Measurements from ENCODE around the gene ACOX1.

ACOX1 gene

DNA sequence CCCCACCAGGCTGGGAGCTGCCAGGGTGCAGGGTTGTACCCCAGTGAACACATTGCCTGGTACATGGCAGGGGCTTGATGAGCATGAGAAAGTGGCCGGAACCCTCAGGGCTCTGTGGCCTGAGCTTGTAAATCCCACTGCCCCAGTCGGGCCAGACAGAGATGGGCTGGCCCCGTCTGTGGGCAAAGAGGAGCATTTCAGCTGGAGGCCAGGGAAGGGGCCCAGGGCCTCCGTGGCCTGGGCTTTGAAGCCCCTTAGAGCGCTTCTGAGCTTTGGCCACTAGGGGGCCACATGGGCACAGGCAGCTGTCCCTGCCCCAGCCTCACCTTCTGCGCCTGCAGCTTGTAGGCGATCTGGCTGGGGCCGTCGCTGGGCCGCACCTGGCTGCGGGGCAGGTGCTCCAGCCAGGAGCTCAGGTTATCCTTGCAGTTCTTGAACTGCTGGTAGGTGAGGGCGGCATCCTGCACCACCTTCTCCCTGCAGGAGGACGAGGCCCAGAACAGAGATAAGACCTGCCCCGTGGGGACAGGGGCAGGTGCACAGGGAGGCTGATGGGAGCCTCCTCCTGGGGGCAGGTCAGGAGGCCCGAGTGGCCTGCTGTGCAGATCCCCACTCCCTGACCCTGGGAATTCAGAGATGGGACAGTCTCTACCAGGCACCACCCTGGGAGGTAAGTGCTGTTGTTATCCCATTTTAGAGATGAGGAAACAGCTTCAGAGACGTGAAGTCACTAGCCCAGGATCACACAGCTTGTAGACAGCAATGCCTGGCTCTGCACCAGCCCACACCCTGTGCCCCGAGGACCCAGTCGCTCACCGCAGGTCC, 35.3 kb upstream of the ACOX1 start:
- H3K4me1 Mint-ChIP-seq (ENCODE audit: low read depth), result peaks cover 9% of the 10 kb centered on the region
- H3K27ac Mint-ChIP-seq, result no peak overlapping the region
- peak overlapping the region; percentile 23 for H3K4me3 Mint-ChIP-seq
- H3K36me3 Mint-ChIP-seq, result no peaks in the 10 kb centered on the region
- H3K27me3 Mint-ChIP-seq, result no peaks in the 10 kb centered on the region
- no peaks in the 10 kb centered on the region for H3K9me3 Mint-ChIP-seq (ENCODE audit: low read depth)

DNA sequence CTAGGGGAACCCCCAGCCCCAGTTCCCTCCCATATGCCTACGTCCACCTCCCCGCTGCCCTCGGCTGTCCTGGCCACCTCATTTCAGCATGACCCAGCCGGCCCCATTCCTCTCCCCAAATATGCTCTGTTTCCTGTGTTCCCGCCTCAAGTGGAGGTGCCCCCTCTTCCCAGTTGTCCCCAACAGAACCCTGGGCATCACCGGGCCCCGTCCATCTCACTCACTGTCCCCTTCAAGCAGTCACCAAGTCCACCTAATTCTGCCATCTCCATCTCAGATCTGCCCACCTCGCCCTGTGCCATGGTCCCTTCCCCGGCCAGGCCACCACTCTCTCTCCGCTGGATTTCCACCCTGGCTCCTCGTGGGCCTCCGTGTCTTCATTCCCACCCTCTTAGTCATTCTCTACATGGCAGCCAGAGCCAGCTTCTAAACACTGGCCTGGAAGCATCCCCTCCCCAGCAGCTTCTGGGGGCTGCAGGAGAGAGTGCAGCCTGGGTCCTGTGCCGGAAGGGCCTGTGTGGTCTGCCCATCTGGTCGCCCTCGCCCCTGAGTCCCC, 34.5 kb upstream of the ACOX1 start:
- Mint-ChIP-seq H3K27ac (no peak overlapping the region), H3K27me3 (no peaks in the 10 kb centered on the region), H3K36me3 (no peaks in the 10 kb centered on the region), H3K4me1 (ENCODE audit: low read depth) (peaks cover 9% of the 10 kb centered on the region), H3K9me3 (ENCODE audit: low read depth) (no peaks in the 10 kb centered on the region), H3K4me3 (no peak overlapping the region)

DNA sequence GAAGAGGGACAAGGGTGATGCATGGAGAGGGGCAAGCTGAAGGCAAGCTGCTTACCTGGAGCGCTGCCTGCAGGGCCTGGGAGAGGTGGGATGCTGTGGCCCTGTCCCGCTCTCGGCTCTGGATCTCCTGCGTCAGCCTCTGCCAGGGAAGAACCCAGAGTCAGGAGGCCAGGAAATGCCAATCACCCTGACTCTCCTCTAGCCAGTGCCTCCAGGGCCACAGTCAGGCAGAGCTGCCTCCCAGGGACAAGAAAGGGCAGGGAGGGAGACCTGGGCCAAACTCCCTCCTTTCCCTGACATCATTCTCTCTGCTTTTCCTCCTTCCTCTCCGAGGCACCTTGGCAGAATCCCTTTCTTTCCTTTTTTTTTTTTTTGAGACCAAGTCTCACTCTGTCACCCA, 33.0 kb upstream of the ACOX1 start:
- no peak overlapping the region for H3K27ac Mint-ChIP-seq
- no peaks in the 10 kb centered on the region for H3K9me3 Mint-ChIP-seq (ENCODE audit: low read depth)
- H3K36me3 Mint-ChIP-seq, result no peaks in the 10 kb centered on the region
- peaks cover 9% of the 10 kb centered on the region for H3K4me1 Mint-ChIP-seq (ENCODE audit: low read depth)
- H3K4me3 Mint-ChIP-seq, result no peak overlapping the region
- no peaks in the 10 kb centered on the region for H3K27me3 Mint-ChIP-seq

DNA sequence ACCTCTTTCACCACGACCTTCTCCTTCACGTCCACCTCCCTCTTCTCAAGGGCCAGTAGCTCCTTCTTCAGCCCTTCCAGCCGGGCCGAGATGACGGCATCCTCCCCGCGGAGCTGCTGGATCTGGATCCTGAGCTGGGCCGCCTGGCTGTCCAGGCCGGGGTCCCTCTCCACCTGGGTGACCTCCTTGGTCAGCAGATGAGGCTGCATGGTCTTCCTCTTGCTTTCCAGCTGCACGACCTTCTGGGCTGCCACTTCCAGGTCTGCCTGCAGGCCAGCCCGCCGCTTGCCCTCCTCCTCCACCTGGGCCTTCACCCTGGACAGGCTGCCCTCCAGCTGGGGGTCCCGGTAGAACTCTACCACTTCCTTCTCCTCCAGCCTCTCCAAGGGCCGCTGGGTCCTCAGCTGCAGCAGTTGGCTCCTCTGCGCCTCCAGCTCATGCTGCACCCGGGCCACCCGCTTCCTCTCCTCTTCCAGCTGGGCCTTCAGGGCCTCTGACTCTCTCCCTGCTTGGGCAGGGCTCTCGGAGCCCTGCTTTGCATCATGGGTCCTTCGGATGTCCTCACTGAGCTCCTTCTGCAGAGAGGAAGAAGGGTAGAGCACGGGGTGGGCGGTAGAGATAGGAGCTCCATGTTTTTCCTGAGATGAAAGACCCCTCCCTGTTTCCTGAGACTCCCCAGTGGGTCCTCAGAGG, 31.1 kb upstream of the ACOX1 start:
- Mint-ChIP-seq H3K9me3 (ENCODE audit: low read depth) (no peaks in the 10 kb centered on the region), H3K27ac (no peak overlapping the region), H3K36me3 (no peaks in the 10 kb centered on the region), H3K4me3 (no peak overlapping the region), H3K4me1 (ENCODE audit: low read depth) (peaks cover 6% of the 10 kb centered on the region), H3K27me3 (no peaks in the 10 kb centered on the region)

DNA sequence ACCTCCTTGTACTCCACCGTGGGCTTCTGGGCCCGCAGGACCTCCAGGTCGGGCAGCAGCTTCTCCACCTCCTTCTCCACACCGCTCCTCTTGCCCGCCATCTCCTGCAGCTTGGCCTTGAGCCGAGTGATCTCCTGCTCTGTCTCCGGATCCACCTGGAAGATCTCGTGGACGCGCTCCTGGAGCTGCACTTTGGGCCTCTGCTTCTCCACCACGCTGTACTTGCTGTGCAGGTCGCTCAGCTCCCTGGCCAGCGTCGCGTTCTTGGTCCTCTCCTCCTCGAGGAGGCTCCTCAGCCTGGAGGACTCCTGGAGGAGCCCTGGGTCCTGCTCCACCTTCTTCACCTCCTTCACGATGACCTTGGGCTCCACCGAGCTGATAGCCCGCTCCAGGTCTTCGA, 30.5 kb upstream of the ACOX1 start:
- H3K9me3 Mint-ChIP-seq (ENCODE audit: low read depth), result no peaks in the 10 kb centered on the region
- no peaks in the 10 kb centered on the region for H3K36me3 Mint-ChIP-seq
- no peaks in the 10 kb centered on the region for H3K27me3 Mint-ChIP-seq
- no peak overlapping the region for H3K4me3 Mint-ChIP-seq
- H3K27ac Mint-ChIP-seq, result no peak overlapping the region
- peaks cover 6% of the 10 kb centered on the region for H3K4me1 Mint-ChIP-seq (ENCODE audit: low read depth)

DNA sequence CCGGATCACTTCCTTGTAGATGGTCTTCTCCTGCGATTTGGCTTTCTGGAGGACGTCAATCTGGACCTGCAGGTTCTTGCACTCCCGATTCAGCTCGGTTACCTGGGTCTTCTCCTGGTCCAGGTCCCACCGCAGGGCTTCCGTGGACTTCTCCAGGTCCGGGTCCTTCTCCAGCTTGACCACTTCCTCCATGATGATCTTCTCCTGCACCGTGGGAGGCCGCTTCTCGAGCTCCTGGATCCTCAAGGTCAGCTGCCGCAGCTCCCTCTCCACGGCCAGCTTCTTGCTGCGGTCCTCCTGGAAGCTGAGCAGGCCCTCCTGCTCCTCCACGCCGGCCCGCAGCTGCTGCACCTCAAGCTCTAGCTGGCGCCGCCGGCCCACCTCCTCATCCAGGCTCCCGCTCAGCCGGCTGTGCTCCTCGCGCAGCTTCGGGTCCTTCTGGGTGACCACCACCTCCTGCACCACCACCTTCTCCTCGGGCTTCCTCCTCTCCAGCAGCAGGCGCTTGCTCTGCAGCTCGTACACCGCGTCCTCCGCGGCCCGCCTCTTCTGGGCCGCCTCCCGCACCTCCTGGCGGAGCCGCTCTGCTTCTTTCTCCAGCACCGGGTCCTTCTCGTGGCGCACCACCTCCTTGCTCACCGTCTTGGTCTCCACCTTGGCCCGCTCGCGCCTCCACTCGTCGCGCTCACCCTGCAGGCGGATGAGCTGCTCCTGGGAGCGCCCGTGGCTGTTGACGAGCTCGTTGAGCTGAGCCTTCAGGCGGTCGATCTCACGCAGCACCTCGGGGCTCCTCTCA, 29.9 kb upstream of the ACOX1 start:
- H3K27ac Mint-ChIP-seq, result no peak overlapping the region
- H3K4me3 Mint-ChIP-seq, result no peak overlapping the region
- H3K27me3 Mint-ChIP-seq, result no peaks in the 10 kb centered on the region
- no peaks in the 10 kb centered on the region for H3K4me1 Mint-ChIP-seq (ENCODE audit: low read depth)
- no peaks in the 10 kb centered on the region for H3K36me3 Mint-ChIP-seq
- no peaks in the 10 kb centered on the region for H3K9me3 Mint-ChIP-seq (ENCODE audit: low read depth)

DNA sequence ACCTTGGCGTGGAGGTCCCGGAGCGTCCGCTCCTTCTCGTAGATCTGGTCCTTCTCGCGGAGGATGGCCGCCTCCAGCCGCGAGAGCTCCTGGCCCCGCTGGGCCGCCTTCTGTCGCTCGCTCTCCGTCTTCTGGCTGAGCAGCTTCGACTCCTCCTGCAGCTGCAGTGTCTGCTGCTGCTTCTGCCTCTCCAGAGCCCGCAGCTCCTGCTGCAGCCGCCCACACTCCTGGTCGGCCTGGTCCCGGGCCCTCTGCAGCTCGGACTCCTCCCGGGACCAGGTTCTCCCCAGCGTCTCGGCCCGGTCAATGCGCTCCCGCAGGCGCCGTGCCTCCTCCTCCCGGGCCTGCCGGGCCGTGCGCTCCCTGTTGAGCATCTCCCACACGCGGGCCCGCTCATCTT, 29.2 kb upstream of the ACOX1 start:
- Mint-ChIP-seq H3K4me1 (ENCODE audit: low read depth) (no peaks in the 10 kb centered on the region), H3K9me3 (ENCODE audit: low read depth) (no peaks in the 10 kb centered on the region), H3K4me3 (no peak overlapping the region), H3K36me3 (no peaks in the 10 kb centered on the region), H3K27me3 (no peaks in the 10 kb centered on the region), H3K27ac (no peak overlapping the region)

DNA sequence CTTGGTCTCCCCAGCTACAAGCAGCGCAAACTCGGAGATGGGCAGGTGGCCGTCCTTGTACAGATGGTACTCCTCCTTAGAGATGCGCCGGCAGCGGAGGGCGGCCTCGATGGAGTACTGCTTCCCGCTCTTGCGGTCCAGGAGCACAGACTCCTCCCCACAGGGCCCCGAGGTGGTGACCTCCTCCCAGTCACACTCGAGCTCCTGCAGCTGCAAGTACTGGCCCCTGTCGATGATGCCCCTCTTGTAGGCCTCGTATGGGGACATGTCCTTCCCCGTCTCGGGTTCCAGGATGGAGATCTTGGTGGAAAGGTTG, 28.8 kb upstream of the ACOX1 start:
- H3K27ac Mint-ChIP-seq, result no peak overlapping the region

DNA sequence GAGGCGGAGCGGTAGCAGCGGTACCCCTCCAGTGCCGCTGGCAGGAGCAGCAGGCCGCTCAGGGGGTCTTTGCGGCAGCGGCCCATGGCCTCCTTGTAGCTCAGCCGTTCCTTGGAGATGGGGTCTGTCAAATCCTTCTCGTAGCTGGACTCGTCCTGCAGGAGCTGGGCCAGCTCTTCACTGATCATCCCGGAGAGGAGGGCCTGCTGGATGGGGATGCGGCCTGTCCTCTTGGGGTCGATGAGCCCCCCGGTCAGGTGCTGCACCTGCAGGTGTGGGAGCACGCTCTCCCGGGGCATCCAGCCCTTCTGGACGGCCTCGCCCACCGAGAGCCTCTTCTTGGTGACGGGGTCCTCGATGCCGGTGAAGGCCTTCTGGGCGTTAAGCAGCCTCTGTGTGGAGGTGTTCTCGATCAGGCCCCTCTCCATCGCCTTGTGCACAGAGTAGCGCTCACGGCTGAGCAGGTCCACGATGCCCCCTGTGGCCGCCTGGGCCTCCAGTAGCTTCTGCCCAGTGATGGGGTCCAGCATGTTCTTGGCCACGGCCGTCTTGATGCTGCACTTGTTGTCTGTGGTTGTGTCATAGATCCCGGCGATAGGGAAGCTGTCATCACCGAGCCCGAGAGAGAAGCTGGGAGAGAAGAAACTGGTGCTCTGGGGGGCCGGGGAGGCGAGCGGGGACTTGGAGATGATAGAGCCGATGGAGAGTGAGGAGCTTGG, 28.3 kb upstream of the ACOX1 start:
- Mint-ChIP-seq H3K4me1 (ENCODE audit: low read depth) (no peaks in the 10 kb centered on the region), H3K27ac (no peak overlapping the region), H3K27me3 (no peaks in the 10 kb centered on the region), H3K9me3 (ENCODE audit: low read depth) (no peaks in the 10 kb centered on the region), H3K36me3 (no peaks in the 10 kb centered on the region), H3K4me3 (no peak overlapping the region)

More for the DNA sequence above, 28.8 kb upstream of the ACOX1 start:
- Mint-ChIP-seq H3K9me3 (ENCODE audit: low read depth) (no peaks in the 10 kb centered on the region), H3K36me3 (no peaks in the 10 kb centered on the region), H3K4me3 (no peak overlapping the region), H3K27me3 (no peaks in the 10 kb centered on the region), H3K4me1 (ENCODE audit: low read depth) (no peaks in the 10 kb centered on the region)

DNA sequence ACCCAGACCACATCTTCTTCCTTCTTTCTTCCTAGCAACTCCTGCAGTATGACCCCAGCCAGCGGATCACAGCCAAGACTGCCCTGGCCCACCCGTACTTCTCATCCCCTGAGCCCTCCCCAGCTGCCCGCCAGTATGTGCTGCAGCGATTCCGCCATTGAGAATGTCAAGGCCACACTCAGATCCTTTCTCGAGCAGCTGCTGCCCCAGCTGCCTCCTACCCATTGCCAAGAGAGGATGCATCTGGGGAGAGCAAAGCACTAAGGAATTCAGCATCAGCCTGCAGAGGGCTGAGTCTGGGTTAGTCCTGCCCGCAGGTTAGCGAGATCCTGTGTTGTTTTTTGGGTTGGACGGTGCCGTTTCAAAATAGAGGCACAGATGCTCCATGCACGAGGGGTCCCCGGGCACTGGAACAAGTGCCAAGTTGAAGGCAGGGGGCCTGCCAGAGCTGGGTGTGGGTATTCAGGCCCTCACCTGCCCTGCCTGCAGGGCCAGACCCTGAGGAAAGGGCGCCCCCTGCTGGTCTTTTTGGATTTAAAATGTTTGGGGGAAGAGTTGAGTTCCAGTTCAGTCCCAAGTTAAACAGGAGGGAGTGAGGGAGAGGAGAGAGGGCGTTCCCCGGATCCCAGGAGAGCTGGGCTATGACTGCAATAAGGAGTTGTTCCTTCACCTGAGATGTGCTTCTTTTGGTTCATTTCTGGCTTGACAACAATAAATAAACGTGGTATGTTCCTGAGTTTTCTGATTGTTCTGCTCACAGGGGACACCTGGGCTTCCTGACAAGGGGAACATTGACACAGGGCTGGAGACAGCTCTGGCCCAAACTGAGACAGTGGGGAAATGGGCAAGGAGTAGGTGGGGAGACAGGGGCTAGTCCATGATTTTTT, 26.5 kb upstream of the ACOX1 start:
- no peak overlapping the region for H3K27ac Mint-ChIP-seq
- no peaks in the 10 kb centered on the region for H3K9me3 Mint-ChIP-seq (ENCODE audit: low read depth)
- H3K4me3 Mint-ChIP-seq, result no peak overlapping the region
- H3K27me3 Mint-ChIP-seq, result no peaks in the 10 kb centered on the region
- H3K36me3 Mint-ChIP-seq, result no peaks in the 10 kb centered on the region
- H3K4me1 Mint-ChIP-seq (ENCODE audit: low read depth), result no peaks in the 10 kb centered on the region

DNA sequence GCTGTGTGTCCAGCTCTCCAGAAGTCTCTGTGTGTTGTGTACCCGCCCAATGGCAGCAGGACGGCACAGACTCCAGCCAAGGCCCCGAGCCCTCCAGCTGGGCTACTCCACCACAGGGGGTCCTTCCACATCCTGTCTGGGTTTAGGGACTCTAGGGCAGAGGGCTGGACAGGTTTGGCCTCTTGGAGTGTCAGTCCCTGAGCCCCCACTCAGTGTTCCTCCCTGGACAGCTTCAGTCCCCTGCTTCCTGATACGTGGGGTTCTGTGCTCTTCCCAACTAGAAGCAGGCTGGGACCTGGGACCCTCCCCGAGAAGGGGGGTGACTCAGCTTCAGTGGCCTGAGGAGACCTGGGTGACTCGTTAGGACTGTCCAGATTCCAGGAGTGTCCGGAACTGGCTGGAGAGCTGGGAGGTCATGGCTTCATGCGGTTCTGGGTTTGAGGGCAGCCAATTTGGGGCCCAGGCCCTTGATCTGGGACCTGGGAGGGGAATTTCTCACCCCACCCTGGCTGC, 25.8 kb upstream of the ACOX1 start:
- Mint-ChIP-seq H3K27ac (no peak overlapping the region), H3K27me3 (no peaks in the 10 kb centered on the region), H3K4me3 (no peak overlapping the region), H3K4me1 (ENCODE audit: low read depth) (no peaks in the 10 kb centered on the region), H3K9me3 (ENCODE audit: low read depth) (no peaks in the 10 kb centered on the region), H3K36me3 (no peaks in the 10 kb centered on the region)

DNA sequence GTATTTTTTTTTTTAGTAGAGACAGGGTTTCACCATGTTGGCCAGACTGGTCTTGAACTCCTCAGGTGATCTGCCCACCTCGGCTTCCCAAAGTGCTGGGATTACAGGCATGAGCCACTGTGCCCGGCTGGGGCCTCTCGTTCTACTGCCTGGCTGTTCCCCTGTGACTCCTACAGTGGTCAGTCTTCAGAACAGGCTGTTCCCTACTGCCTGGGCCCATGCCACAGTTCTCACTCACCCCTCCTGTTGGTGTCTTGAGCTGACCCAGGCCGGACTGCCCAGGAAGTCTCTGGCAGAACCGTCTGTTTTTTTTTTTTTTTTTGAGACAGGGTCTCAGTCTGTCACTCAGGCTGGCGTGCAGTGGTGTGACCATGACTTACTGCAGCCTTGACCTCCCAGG, 24.9 kb upstream of the ACOX1 start:
- no peaks in the 10 kb centered on the region for H3K27me3 Mint-ChIP-seq
- no peaks in the 10 kb centered on the region for H3K36me3 Mint-ChIP-seq
- H3K4me1 Mint-ChIP-seq (ENCODE audit: low read depth), result no peaks in the 10 kb centered on the region
- no peaks in the 10 kb centered on the region for H3K9me3 Mint-ChIP-seq (ENCODE audit: low read depth)
- H3K4me3 Mint-ChIP-seq, result no peak overlapping the region
- H3K27ac Mint-ChIP-seq, result no peak overlapping the region

DNA sequence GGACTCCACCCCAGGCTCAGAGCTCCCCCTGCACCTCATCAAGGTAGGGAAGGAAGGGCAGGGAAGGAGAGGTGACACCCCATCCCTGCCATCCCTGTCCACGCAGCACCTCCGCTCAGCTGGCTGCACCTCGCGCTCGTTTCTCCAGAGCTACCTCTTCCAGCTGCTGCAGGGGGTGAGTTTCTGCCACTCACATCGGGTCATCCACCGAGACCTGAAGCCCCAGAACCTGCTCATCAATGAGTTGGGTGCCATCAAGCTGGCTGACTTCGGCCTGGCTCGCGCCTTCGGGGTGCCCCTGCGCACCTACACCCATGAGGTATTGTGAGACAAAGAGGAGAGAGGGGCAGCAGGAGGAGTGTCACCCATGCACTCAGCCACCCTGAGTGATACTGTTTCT, 23.1 kb upstream of the ACOX1 start:
- no peak overlapping the region for H3K27ac Mint-ChIP-seq
- H3K27me3 Mint-ChIP-seq, result no peaks in the 10 kb centered on the region
- H3K36me3 Mint-ChIP-seq, result no peaks in the 10 kb centered on the region
- H3K4me1 Mint-ChIP-seq (ENCODE audit: low read depth), result peaks cover 6% of the 10 kb centered on the region
- H3K9me3 Mint-ChIP-seq (ENCODE audit: low read depth), result no peaks in the 10 kb centered on the region
- H3K4me3 Mint-ChIP-seq, result no peak overlapping the region
